HG03521 (cell line): ENCODE data around the gene GPR146.
"Not testable (repeated sequence)": the region's sequence is repeated elsewhere in the genome, so short reads cannot be mapped to it uniquely, and the experiment has no call there.

ENCODE experiments used
- ATAC-seq: cut with Tn5 transposase; IDR thresholded peaks from one replicate; pipeline ENCODE4 v1.9.1; 2021; ENCODE audit warnings: mild to moderate bottlenecking, moderate library complexity; ENCODE audit not compliant: unreplicated experiment

GPR146 gene

GRCh38 chr7:1024876-1025742 is 19.2 kb upstream of the GPR146 start:
- no peak for ATAC-seq

GRCh38 chr7:1025743-1026581 is 18.4 kb upstream of the GPR146 start:
- no peak for ATAC-seq

GRCh38 chr7:1026721-1027161 is 17.6 kb upstream of the GPR146 start:
- no peak for ATAC-seq

- ATAC-seq = peak; percentile 2
Observed at GRCh38 chr7:1027242-1028043, 16.9 kb upstream of the GPR146 start.

- ATAC-seq = peak; percentile 52
Observed at GRCh38 chr7:1028044-1028770, 16.1 kb upstream of the GPR146 start.

GRCh38 chr7:1028775-1029636 is 15.3 kb upstream of the GPR146 start:
- ATAC-seq = no peak

- no peak for ATAC-seq
Observed at GRCh38 chr7:1029637-1030443, 14.5 kb upstream of the GPR146 start.

- ATAC-seq = no peak
Observed at GRCh38 chr7:1030444-1031070, 13.8 kb upstream of the GPR146 start.

GRCh38 chr7:1031716-1032455 is 12.5 kb upstream of the GPR146 start:
- ATAC-seq = no peak

GRCh38 chr7:1032536-1033181 is 11.7 kb upstream of the GPR146 start:
- ATAC-seq = no peak

GRCh38 chr7:1033546-1034145 is 10.7 kb upstream of the GPR146 start:
- ATAC-seq = no peak

GRCh38 chr7:1034769-1035168 is 9.6 kb upstream of the GPR146 start:
- not testable (repeated sequence) for ATAC-seq

GRCh38 chr7:1036164-1036928 is 8.0 kb upstream of the GPR146 start:
- ATAC-seq = not testable (repeated sequence)

- ATAC-seq = not testable (repeated sequence)
Observed at GRCh38 chr7:1040233-1040632, 4.1 kb upstream of the GPR146 start.

- ATAC-seq = no peak
Observed at GRCh38 chr7:1040790-1041189, 3.6 kb upstream of the GPR146 start.
